ENCODE data around the gene SEC23B.

SEC23B gene

GRCh38 chr20:18541741-18542140, 34.0 kb downstream of the SEC23B start:
- no peak for DNase-seq (ENCODE audit: low spot score)
- no peak for TF ChIP-seq CTCF (IDR thresholded peaks at IDR 0.05; ENCODE audit: extremely low read depth, missing control alignments)

- TF ChIP-seq CTCF (IDR thresholded peaks at IDR 0.05; ENCODE audit: extremely low read depth, missing control alignments): no peak
- no peak for DNase-seq (ENCODE audit: low spot score)
Observed at GRCh38 chr20:18543216-18543615, 35.5 kb downstream of the SEC23B start.

- no peak for TF ChIP-seq CTCF (IDR thresholded peaks at IDR 0.05; ENCODE audit: extremely low read depth, missing control alignments)
- no peak for DNase-seq (ENCODE audit: low spot score)
Observed at GRCh38 chr20:18543932-18544331, 36.2 kb downstream of the SEC23B start.

GRCh38 chr20:18545566-18545965, 37.8 kb downstream of the SEC23B start:
- no peak for TF ChIP-seq CTCF (IDR thresholded peaks at IDR 0.05; ENCODE audit: extremely low read depth, missing control alignments)
- DNase-seq (ENCODE audit: low spot score): no peak

- no peak for DNase-seq (ENCODE audit: low spot score)
- no peak for TF ChIP-seq CTCF (IDR thresholded peaks at IDR 0.05; ENCODE audit: extremely low read depth, missing control alignments)
Observed at GRCh38 chr20:18548465-18548864, 40.7 kb downstream of the SEC23B start.

- DNase-seq (ENCODE audit: low spot score): no peak
- TF ChIP-seq CTCF (IDR thresholded peaks at IDR 0.05; ENCODE audit: extremely low read depth, missing control alignments): no peak
Observed at GRCh38 chr20:18553746-18554145, 46.0 kb downstream of the SEC23B start.

- peak; percentile 91 for DNase-seq (ENCODE audit: low spot score)
- no peak for TF ChIP-seq CTCF (IDR thresholded peaks at IDR 0.05; ENCODE audit: extremely low read depth, missing control alignments)
Observed at GRCh38 chr20:18566892-18567738, 59.4 kb downstream of the SEC23B start, which contains the start of gene SMIM26. SMIM26 (plus strand) TSS chr20:18567432; CDS start chr20:18567479, 47 bp downstream.
